Skeletal muscle tissue (tissue), 4 donors: ENCODE measurements around the gene OSTF1. TPM values are rescaled to one million over a fixed set of nuclear protein-coding genes. Genes with fewer than 3 reads are reported as not detected.

ENCODE experiments used
- H3K27ac ChIP-seq: one replicate; pipeline ENCODE4 v1.7.0; 2013; ENCODE audit warnings: mild to moderate bottlenecking, low read depth, low read length, inconsistent platforms
- H3K27me3 ChIP-seq, 3 donors: one replicate each; pipeline ENCODE4 v1.7.0; 2013; ENCODE audit warnings: low read length in 3 of 3; ENCODE audit not compliant: control insufficient read depth in 3 of 3, insufficient read depth in 3 of 3
- H3K36me3 ChIP-seq, 3 donors: one replicate each; pipeline ENCODE4 v1.7.0; 2013; ENCODE audit warnings: low read length in 3 of 3; ENCODE audit not compliant: control insufficient read depth in 3 of 3, insufficient read depth in 3 of 3
- H3K4me1 ChIP-seq, 3 donors: one replicate each; pipeline ENCODE4 v1.7.0; 2013; ENCODE audit warnings: low read length in 3 of 3, mild to moderate bottlenecking in 3 of 3; ENCODE audit not compliant: control insufficient read depth in 3 of 3, insufficient read depth in 3 of 3
- H3K4me3 ChIP-seq, 3 donors: one replicate each; pipeline ENCODE4 v1.7.0; 2013; ENCODE audit warnings: low read length in 3 of 3
- H3K9ac ChIP-seq, 3 donors: one replicate each; pipeline ENCODE4 v1.7.0; 2013; ENCODE audit warnings: low read length in 3 of 3, mild to moderate bottlenecking in 3 of 3, moderate library complexity in 2 of 3, low read depth in 1 of 3
- H3K9me3 ChIP-seq, 3 donors: one replicate each; pipeline ENCODE4 v1.7.0; 2013; ENCODE audit warnings: low read length in 3 of 3; ENCODE audit not compliant: control insufficient read depth in 3 of 3
- total RNA-seq: library from RNA; depleted of rRNA; stranded (reverse); fragments of >200 nt; gene quantifications from one replicate; pipeline ENCODE4 v1.2.3, GENCODE V29; 2014
- donor health status: Osteomylitis.

The OSTF1 gene
- total RNA-seq, 1 donor from 2014 or later = 17.7 TPM

DNA sequence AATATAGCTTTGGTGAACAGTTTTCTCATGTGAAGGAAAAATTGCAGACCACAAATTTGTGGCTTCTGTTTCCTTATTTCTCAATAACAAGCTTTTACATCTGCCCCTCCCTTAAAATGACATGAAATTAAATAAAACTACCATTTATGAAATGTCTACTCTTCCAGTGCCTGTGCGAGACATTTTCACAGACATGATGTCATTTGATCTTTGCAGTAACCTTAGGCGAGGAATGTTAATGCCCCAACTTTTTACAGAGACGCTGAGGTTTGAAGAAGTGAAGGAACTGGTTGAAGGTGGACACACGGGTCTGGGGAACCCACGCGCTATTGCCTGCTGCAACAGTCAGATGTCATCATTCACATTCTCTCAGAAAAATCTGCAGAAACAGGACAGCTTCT, 61.5 kb downstream of the OSTF1 start:
- Histone ChIP-seq H3K4me3 (no peak overlapping the region), H3K36me3 (peaks cover 0 to 11% (median 8%) of the 10 kb centered on the region in 3 donors), H3K4me1 (peaks cover 0 to 2% (median 0%) of the 10 kb centered on the region in 3 donors), H3K9me3 (no peaks in the 10 kb centered on the region), H3K27me3 (no peaks in the 10 kb centered on the region), H3K9ac (no peak overlapping the region), H3K27ac (no peak overlapping the region)

DNA sequence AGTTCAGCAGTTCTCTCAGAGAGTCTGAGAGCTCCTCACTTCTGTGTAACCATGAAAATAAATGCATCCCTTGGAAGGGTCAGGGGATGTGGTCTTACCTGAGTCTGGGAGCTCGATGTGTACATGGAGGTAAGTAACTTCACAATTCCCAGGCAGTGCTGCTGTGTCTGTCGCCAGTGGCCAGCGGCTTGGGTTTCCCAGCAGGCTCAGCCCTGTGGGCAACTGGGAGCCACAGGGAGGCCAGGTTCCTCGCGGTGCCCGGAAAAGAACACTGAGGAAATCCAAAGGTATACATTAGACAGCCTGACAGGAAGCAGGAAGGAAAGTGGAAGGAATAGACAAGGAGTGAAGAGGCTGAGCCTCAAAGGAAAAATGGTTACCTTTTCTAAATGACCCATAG, 62.2 kb downstream of the OSTF1 start:
- Histone ChIP-seq H3K4me1 (peaks cover 0 to 2% (median 0%) of the 10 kb centered on the region in 3 donors), H3K4me3 (no peak overlapping the region), H3K27ac (no peak overlapping the region), H3K9me3 (no peaks in the 10 kb centered on the region), H3K36me3 (peaks cover 1 to 8% (median 8%) of the 10 kb centered on the region in 3 donors), H3K27me3 (no peaks in the 10 kb centered on the region), H3K9ac (no peak overlapping the region)

DNA sequence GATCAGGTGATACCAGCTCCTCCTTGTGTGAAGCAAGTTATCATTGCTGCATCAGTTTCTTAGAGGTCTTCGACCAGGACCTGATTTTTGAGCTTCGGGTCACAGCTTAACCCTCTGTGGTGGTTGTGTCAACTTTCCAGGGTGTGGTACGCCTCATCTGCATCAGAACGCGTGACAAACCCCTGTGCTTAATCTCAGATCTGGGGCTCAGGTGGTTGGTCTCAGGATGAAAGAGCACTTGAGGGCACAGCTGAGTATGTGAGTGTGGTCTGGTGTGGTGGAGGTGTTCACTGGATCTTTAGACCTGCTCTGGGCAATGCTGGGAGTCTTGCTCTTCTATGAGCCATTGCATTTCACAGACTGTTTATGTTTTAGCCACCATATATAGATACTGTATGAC, 64.1 kb downstream of the OSTF1 start:
- Histone ChIP-seq H3K27ac (no peak overlapping the region), H3K4me3 (no peak overlapping the region)

DNA sequence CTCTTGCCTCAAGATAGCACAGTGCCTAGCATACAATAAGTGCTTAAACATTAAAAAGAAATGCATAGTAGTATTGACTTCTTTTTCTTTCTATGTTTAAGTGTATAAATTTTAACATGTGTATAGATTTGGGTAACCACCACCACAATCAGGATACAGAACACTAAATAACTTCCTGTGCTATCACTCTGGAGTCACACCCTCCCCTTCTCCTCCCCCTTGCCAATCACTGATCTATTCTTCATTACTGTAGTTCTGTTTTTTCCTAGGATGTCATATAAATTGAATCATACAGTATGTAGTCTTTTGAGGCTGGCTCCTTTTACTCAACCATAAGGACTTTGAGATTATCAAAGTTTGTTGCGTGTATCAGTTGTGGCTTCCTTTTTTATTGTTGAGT, 68.5 kb downstream of the OSTF1 start:
- Histone ChIP-seq H3K27me3 (no peaks in the 10 kb centered on the region), H3K36me3 (peaks cover 2 to 5% (median 3%) of the 10 kb centered on the region in 3 donors), H3K27ac (no peak overlapping the region), H3K4me1 (no peaks in the 10 kb centered on the region), H3K9me3 (no peaks in the 10 kb centered on the region), H3K4me3 (no peak overlapping the region), H3K9ac (no peak overlapping the region)

More for the DNA sequence above, 64.1 kb downstream of the OSTF1 start:
- H3K36me3 ChIP-seq = peaks cover 3 to 8% (median 5%) of the 10 kb centered on the region in 3 donors
- H3K9ac ChIP-seq = no peak overlapping the region
- H3K27me3 ChIP-seq = no peaks in the 10 kb centered on the region
- H3K9me3 ChIP-seq = no peaks in the 10 kb centered on the region
- H3K4me1 ChIP-seq = peaks cover 0 to 2% (median 0%) of the 10 kb centered on the region in 3 donors

DNA sequence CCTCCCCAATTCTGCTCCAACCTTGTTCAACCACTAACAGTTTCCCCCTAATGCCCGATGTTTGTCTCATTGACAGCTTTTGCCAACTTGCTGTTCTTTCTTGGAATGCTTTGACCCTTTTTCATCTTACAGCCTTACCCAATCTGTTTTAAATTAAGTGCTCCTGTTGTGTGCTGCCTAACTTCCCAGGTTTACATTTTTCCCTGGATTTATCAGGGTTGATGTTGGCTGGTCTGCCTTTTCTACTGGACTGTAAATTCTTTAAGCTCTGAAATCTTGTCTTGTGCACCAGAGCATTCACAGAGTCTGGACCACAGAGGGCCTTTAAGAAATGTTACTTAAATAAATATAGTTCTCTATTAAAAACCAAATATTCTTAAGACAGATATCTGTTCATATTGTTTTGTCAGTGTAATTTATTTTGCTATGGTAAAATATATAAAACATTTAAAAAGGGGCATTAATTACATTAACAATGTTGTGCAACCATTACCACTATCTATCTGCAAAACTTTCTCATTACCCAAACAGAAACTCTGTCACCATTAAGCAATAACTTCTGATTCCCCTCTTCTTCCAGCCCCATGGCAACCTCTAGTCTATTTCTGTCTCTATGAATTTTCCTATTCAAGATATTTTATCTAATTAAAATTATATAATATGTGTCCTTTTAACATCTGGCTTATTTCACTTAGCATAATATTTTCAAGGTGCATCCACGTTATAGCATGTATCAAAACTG, 73.0 kb downstream of the OSTF1 start:
- H3K9ac ChIP-seq = no peak overlapping the region

DNA sequence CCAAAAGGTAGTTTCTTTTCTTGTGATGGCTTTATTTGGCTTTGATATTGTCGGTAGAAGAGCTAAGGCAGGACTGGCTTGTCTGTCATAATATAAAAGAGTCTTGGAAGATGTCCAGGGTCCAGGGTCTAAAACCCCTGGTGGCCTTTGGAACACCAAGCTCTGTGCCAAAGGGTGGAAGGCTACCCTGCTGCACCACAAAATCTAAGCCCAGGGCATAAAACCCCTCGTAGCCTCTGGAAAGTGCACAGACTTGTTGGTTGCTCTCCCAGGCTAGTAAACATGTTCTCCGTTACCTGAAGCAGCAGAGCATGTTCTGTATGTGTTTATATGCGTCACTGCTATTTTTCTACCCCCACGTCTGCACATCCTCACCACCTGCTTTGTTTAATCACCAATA, 75.5 kb downstream of the OSTF1 start:
- H3K9ac ChIP-seq = no peak overlapping the region
- no peaks in the 10 kb centered on the region for H3K27me3 ChIP-seq
- H3K27ac ChIP-seq = no peak overlapping the region
- no peak overlapping the region for H3K4me3 ChIP-seq
- no peaks in the 10 kb centered on the region for H3K4me1 ChIP-seq
- H3K9me3 ChIP-seq = peaks cover 0 to 5% (median 0%) of the 10 kb centered on the region in 3 donors
- peaks cover 4 to 8% (median 5%) of the 10 kb centered on the region in 3 donors for H3K36me3 ChIP-seq

More for the DNA sequence above, 73.0 kb downstream of the OSTF1 start:
- Histone ChIP-seq H3K4me3 (no peak overlapping the region), H3K27ac (no peak overlapping the region), H3K9me3 (peaks cover 0 to 5% (median 0%) of the 10 kb centered on the region in 3 donors), H3K36me3 (peaks cover 0 to 4% (median 2%) of the 10 kb centered on the region in 3 donors), H3K27me3 (no peaks in the 10 kb centered on the region), H3K4me1 (no peaks in the 10 kb centered on the region)

DNA sequence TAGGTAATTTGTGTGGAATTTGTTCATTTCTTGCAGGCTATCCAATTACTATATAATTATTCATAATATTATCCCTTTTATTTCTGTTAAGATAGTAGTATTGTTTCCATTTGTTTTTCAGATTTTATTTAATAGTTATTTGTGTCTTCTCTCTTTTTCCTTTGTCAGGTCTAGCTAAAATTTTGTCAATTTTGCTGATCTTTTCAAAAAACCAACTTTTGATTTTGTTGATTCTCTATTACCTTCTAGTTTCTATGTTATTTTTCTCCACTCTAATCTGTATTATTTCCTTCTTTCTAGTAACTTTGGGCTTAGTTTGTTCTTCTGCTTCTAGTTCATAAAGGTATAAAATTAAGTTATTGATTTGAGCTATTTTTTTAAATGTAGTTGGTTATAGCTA, 76.3 kb downstream of the OSTF1 start:
- Histone ChIP-seq H3K36me3 (peaks cover 4 to 8% (median 5%) of the 10 kb centered on the region in 3 donors), H3K27ac (no peak overlapping the region), H3K4me1 (no peaks in the 10 kb centered on the region), H3K4me3 (no peak overlapping the region), H3K9ac (no peak overlapping the region), H3K27me3 (no peaks in the 10 kb centered on the region), H3K9me3 (peaks cover 0 to 5% (median 0%) of the 10 kb centered on the region in 3 donors)

DNA sequence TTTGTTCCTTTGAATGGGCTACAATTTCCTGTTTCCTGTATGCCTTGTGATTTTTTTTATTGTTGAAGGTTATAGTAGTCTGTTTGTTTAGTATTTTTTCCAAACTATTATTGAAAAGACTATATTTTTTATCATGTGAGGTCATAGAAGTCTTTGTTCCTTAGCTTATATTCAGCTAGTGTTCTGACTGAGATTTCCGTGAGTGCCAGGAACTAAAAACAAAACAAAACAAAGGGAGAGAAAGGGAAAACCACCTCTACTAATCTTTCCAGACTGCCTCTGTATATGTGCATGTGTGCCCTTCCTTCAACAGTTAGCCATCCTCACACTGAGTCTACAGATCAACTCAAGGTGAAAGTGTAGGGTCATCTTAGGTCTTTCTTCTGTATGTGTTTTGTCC, 79.0 kb downstream of the OSTF1 start:
- no peak overlapping the region for H3K4me3 ChIP-seq
- peaks cover 4 to 8% (median 5%) of the 10 kb centered on the region in 3 donors for H3K36me3 ChIP-seq
- H3K4me1 ChIP-seq = no peaks in the 10 kb centered on the region
- H3K9me3 ChIP-seq = peaks cover 0 to 5% (median 0%) of the 10 kb centered on the region in 3 donors
- H3K9ac ChIP-seq = no peak overlapping the region
- H3K27me3 ChIP-seq = no peaks in the 10 kb centered on the region
- H3K27ac ChIP-seq = no peak overlapping the region

DNA sequence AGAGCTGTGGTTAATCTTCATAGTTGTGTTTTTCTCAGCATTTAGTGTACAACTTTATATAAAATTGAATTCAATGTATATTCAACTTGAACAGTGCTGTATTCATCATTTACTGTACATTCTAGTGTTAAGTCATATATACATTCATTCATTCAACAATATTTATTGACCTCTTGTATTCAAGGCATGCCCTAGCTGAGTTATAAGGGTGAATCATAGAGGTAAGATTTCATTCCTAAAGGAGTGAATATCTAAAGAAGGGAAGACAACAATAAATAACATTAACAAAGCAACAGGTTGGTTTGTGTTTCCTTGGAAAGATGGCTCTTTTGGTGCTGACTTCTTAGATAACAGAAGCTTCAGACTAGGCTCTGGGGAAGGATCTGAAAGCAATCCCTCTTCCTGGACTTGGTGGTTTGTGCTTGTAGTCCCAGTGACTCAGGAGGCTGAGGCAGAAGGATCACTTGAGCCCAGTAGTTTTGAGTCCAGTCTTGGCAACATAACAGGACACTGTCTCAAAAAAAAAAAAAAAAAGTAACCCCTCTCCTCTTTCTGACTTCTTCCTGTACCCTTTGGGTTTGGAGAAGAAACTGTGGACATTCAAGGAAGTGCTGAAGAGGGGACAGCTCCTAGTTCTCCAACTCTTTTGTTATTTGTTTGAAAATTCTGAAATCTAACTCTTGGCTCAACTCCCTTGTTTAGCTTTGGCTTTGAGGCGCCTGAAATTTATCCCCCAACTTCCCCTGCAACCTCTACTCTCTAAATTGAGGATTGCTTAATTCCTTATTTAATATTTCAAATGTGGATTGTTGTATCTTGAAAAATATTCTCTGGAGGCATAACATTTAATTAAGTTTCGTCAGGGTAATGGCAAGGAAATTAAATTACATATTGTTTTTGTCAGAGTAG, 80.2 kb downstream of the OSTF1 start:
- H3K9me3 ChIP-seq = peaks cover 0 to 5% (median 0%) of the 10 kb centered on the region in 3 donors
- H3K36me3 ChIP-seq = peaks cover 4 to 8% (median 5%) of the 10 kb centered on the region in 3 donors
- no peaks in the 10 kb centered on the region for H3K27me3 ChIP-seq
- H3K4me3 ChIP-seq = no peak overlapping the region
- no peaks in the 10 kb centered on the region for H3K4me1 ChIP-seq
- no peak overlapping the region for H3K9ac ChIP-seq
- no peak overlapping the region for H3K27ac ChIP-seq

DNA sequence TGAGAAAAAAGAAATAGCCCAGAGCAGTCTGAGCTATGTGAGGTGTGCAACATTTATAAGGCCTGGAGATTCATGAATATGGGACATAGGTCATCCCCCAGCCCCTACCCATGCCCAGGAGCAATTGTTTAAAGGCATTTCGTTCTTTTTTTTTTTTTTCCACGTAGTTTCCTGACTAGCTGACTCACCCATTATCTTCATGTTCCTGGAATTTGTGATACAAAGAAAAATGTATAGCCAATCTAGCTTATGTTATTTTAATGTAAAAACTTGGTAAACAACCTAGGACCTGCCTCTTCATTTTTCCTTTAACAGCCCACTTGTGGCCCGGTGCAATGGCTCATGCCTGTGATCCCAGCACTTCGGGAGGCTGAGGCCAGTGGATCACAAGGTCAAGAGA, 81.3 kb downstream of the OSTF1 start:
- no peaks in the 10 kb centered on the region for H3K4me1 ChIP-seq
- H3K9me3 ChIP-seq = no peaks in the 10 kb centered on the region
- H3K27ac ChIP-seq = no peak overlapping the region
- no peaks in the 10 kb centered on the region for H3K27me3 ChIP-seq
- no peak overlapping the region for H3K9ac ChIP-seq
- H3K4me3 ChIP-seq = no peak overlapping the region
- peaks cover 0 to 6% (median 5%) of the 10 kb centered on the region in 3 donors for H3K36me3 ChIP-seq
